ENCODE results near the gene BRD3. TPM values are rescaled to one million over a fixed set of nuclear protein-coding genes. Genes with fewer than 3 reads are reported as not detected.

Gene BRD3
- total RNA-seq, 1 experiment from 2014 or later, result 63.1 TPM

DNA sequence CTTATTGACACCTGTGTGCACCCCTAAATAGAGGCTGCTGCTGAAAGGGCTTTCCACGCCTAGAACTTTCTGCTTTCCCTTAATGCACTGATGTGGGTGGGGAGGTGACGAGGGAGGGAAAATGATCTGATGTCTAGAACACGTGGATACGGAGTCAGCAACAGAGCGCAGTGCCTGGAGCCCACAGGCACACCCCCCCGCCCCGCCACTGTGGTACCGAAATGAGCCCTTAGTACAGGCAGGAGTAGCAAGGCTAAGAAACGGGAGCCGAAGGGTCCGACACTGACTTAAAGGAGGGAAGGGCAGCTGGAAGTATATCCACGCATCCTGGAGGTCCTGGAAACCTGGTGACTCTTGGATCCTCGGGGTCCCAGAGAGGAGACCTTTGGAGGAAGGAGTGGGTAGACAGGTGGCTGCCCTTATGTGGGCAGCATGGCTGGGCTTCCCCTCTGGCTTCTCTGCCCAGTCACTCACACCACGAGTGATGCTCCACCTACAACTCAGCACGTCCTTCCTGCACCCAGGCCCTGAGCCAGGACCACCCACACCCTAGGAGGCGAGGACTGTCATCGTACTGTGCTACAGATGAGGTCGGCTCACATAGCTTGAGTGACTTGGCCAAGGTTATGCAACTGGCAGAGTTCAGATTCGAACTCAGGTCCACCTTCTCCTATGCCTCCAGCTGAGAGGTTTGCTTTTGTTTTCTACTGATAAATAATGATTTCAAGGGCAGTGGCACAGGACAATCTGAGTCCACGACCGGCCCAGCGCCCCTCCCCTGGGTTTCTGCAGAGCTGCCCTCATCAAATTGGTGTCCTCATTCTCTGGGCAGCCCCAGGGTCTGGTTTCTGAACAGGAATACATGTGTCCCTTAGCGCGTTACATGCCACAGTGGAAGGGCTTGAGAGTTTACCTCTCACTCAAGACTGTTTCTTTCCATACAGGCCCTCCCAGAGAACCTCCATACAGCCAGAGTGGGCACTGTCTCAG is 71.0 kb downstream of the BRD3 start:
- Histone ChIP-seq H3K56ac (ENCODE audit: insufficient read length, low read depth, low read length) (no peak overlapping the region), H4K5ac (ENCODE audit: insufficient read length, low read depth, low read length) (no peak overlapping the region), H3K18ac (ENCODE audit: insufficient read length, low read depth, low read length) (no peak overlapping the region), H3K79me1 (ENCODE audit: insufficient read depth, low read depth, low read length, poor library complexity, severe bottlenecking) (no peaks in the 10 kb centered on the region), H3K4ac (ENCODE audit: low read depth, low read length) (no peak overlapping the region), H2BK5ac (ENCODE audit: insufficient read length, low read length) (no peak overlapping the region), H4K20me1 (ENCODE audit: control insufficient read depth, insufficient read depth, insufficient read length) (no peaks in the 10 kb centered on the region), H3K4me2 (ENCODE audit: insufficient read depth, insufficient read length, low read length) (no peak overlapping the region), H3K27me3 (ENCODE audit: insufficient read depth, low read length) (no peaks in the 10 kb centered on the region), H2AK5ac (ENCODE audit: insufficient read length, low read length) (no peak overlapping the region), H2BK12ac (ENCODE audit: insufficient read length, low read depth, low read length) (no peak overlapping the region), H3K27ac (ENCODE audit: insufficient read length, low read depth, low read length) (no peak overlapping the region), H4K91ac (ENCODE audit: insufficient read length, low read depth, low read length) (no peak overlapping the region), H3T11ph (ENCODE audit: low read length) (no peak overlapping the region), H3K9me3 (ENCODE audit: control insufficient read depth, low read depth, low read length) (no peaks in the 10 kb centered on the region), H3K23me2 (ENCODE audit: insufficient read length, low read depth, low read length, poor library complexity, severe bottlenecking) (peaks cover 8% of the 10 kb centered on the region), H2BK15ac (ENCODE audit: low read depth, low read length) (no peak overlapping the region), H3K14ac (ENCODE audit: insufficient read depth, low read length) (no peak overlapping the region), H2AFZ (ENCODE audit: low read length) (no peak overlapping the region), H3K79me2 (ENCODE audit: insufficient read depth, low read length) (no peaks in the 10 kb centered on the region), H4K8ac (replicated peaks; ENCODE audit: insufficient read length, low read depth, low read length) (no peak overlapping the region), H3K23ac (ENCODE audit: insufficient read length, low read depth, low read length) (no peak overlapping the region), H2BK120ac (ENCODE audit: low read depth, low read length, poor library complexity, severe bottlenecking) (no peak overlapping the region), H2BK20ac (ENCODE audit: low read depth, low read length, poor library complexity, severe bottlenecking) (no peak overlapping the region), H3K4me1 (ENCODE audit: insufficient read depth, low read length) (no peaks in the 10 kb centered on the region), H3K9ac (ENCODE audit: extremely low read depth, insufficient read length, low read length) (no peak overlapping the region)
- DNase-seq, result no peak
- H3K4me1 Mint-ChIP-seq, result peaks cover 8 to 15% of the 10 kb centered on the region in 2 experiments
- H3K27ac Mint-ChIP-seq, result no peak overlapping the region
- no peaks in the 10 kb centered on the region for H3K36me3 Mint-ChIP-seq (ENCODE audit: insufficient read depth in 1 of 3, low read depth in 3 of 3)
- WGBS (ENCODE audit: extremely low coverage, insufficient read length, low lambda C conversion rate), result no CpG with 5 or more reads among the region's 24 CpGs
- no peak overlapping the region for H3K4me3 Mint-ChIP-seq
- no peaks in the 10 kb centered on the region for H3K9me3 Mint-ChIP-seq
- peaks cover 13% of the 10 kb centered on the region for H3K27me3 Mint-ChIP-seq (ENCODE audit: low read depth)
- TF ChIP-seq, protein P1, sequence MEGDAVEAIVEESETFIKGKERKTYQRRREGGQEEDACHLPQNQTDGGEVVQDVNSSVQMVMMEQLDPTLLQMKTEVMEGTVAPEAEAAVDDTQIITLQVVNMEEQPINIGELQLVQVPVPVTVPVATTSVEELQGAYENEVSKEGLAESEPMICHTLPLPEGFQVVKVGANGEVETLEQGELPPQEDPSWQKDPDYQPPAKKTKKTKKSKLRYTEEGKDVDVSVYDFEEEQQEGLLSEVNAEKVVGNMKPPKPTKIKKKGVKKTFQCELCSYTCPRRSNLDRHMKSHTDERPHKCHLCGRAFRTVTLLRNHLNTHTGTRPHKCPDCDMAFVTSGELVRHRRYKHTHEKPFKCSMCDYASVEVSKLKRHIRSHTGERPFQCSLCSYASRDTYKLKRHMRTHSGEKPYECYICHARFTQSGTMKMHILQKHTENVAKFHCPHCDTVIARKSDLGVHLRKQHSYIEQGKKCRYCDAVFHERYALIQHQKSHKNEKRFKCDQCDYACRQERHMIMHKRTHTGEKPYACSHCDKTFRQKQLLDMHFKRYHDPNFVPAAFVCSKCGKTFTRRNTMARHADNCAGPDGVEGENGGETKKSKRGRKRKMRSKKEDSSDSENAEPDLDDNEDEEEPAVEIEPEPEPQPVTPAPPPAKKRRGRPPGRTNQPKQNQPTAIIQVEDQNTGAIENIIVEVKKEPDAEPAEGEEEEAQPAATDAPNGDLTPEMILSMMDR (conservative IDR thresholded peaks at IDR 0.05), result no peak

Measured in H9 (cell line).